Hepatocyte (in vitro differentiated cells): ENCODE data around the gene ATP1A2. TPM values are rescaled to one million over a fixed set of nuclear protein-coding genes. Genes with fewer than 3 reads are reported as not detected.

ENCODE experiments used
- DNase-seq: peaks from one replicate; pipeline ENCODE4 v3.0.0-alpha.2; 2016; ENCODE audit warnings: low spot score
- H2AFZ ChIP-seq: fragments of 200-600 bp; sonication (generic); 2 replicates; pipeline ENCODE4 v1.6.0; 2016; ENCODE audit warnings: antibody characterized with exemption, mild to moderate bottlenecking
- H3K27ac ChIP-seq: fragments of 200-600 bp; sonication (generic); 2 replicates; pipeline ENCODE4 v1.5.1; 2016; ENCODE audit warnings: mild to moderate bottlenecking
- H3K27me3 ChIP-seq: fragments of 200-600 bp; sonication (generic); 2 replicates; pipeline ENCODE4 v1.6.1; 2016
- H3K36me3 ChIP-seq: fragments of 200-600 bp; sonication (generic); replicated peaks from 2 replicates; pipeline ENCODE4 v1.5.1; 2016; ENCODE audit warnings: low read depth; ENCODE audit not compliant: insufficient read depth
- H3K4me1 ChIP-seq: fragments of 200-600 bp; sonication (generic); 2 replicates; pipeline ENCODE4 v1.5.1; 2016; ENCODE audit warnings: mild to moderate bottlenecking, moderate library complexity; ENCODE audit not compliant: insufficient read depth
- H3K4me2 ChIP-seq: fragments of 200-600 bp; sonication (generic); 2 replicates; pipeline ENCODE4 v1.6.0; 2016
- H3K4me3 ChIP-seq: fragments of 200-600 bp; sonication (generic); 2 replicates; pipeline ENCODE4 v1.5.1; 2016; ENCODE audit warnings: mild to moderate bottlenecking
- H3K79me2 ChIP-seq: fragments of 200-600 bp; sonication (generic); 2 replicates; pipeline ENCODE4 v1.6.0; 2017; ENCODE audit warnings: mild to moderate bottlenecking
- H3K9me2 ChIP-seq: fragments of 200-600 bp; sonication (generic); replicated peaks from 2 replicates; pipeline ENCODE4 v1.6.0; 2017; ENCODE audit warnings: mild to moderate bottlenecking; ENCODE audit not compliant: insufficient read depth
- H3K9me3 ChIP-seq: fragments of 200-600 bp; sonication (generic); 2 replicates; pipeline ENCODE4 v1.5.1; 2016; ENCODE audit warnings: low read depth, mild to moderate bottlenecking
- H4K20me1 ChIP-seq: fragments of 200-600 bp; sonication (generic); 2 replicates; pipeline ENCODE4 v1.6.0; 2016; ENCODE audit warnings: mild to moderate bottlenecking; ENCODE audit not compliant: insufficient read depth, poor library complexity, severe bottlenecking
- CTCF ChIP-seq: fragments of 200-600 bp; sonication (generic); IDR thresholded peaks from 2 replicates; pipeline ENCODE4 v1.5.1; 2016; ENCODE audit warnings: antibody characterized with exemption, mild to moderate bottlenecking; ENCODE audit not compliant: poor library complexity
- EZH2 ChIP-seq: fragments of 200-600 bp; sonication (generic); IDR thresholded peaks from 2 replicates; pipeline ENCODE4 v1.6.1; 2016; ENCODE audit warnings: antibody characterized with exemption, mild to moderate bottlenecking, borderline replicate concordance
- EZH2phosphoT487 ChIP-seq: fragments of 200-600 bp; sonication (generic); IDR thresholded peaks from one replicate; pipeline ENCODE4 v1.6.1; 2018; ENCODE audit warnings: antibody characterized with exemption, mild to moderate bottlenecking, low read depth, moderate library complexity; ENCODE audit not compliant: unreplicated experiment, severe bottlenecking
- WGBS: methylation state at CpG from one replicate; pipeline ENCODE4 v1.1.6; 2016; ENCODE audit warnings: low lambda C conversion rate; ENCODE audit errors: missing lambda C conversion rate; 5-methylcytosine and 5-hydroxymethylcytosine counted together
- polyA plus RNA-seq: library from polyadenylated mRNA; unstranded; fragments of >200 nt; fragmentation: Nextera tagmentation; extraction: Ambion mirVana; gene quantifications from 2 replicates; pipeline ENCODE4 v1.2.1, GENCODE V29; 2016
- total RNA-seq: library from RNA; depleted of rRNA; stranded (reverse); fragments of >200 nt; gene quantifications from 2 replicates; pipeline ENCODE4 v1.2.3, GENCODE V29; 2014

Gene ATP1A2
- total and polyA plus RNA-seq, 2 experiments from 2014 or later, result 1.5 to 2.9 TPM

- Histone ChIP-seq H3K27ac (no peak overlapping the region), H3K9me2 (no peaks in the 10 kb centered on the region), H3K36me3 (no peaks in the 10 kb centered on the region), H3K79me2 (no peaks in the 10 kb centered on the region), H3K4me2 (no peak overlapping the region), H3K4me3 (no peak overlapping the region), H3K9me3 (no peaks in the 10 kb centered on the region), H3K4me1 (no peaks in the 10 kb centered on the region), H4K20me1 (no peaks in the 10 kb centered on the region), H2AFZ (no peak overlapping the region), H3K27me3 (no peaks in the 10 kb centered on the region)
- no peak for DNase-seq
- TF ChIP-seq CTCF, result no peak
- TF ChIP-seq EZH2phosphoT487, result no peak
- no peak for TF ChIP-seq EZH2
- 91% methylated on average over 6 of the region's 6 CpGs for WGBS
Measured at GRCh38 chr1:160167580-160167979, 52.0 kb downstream of the ATP1A2 start.

DNA sequence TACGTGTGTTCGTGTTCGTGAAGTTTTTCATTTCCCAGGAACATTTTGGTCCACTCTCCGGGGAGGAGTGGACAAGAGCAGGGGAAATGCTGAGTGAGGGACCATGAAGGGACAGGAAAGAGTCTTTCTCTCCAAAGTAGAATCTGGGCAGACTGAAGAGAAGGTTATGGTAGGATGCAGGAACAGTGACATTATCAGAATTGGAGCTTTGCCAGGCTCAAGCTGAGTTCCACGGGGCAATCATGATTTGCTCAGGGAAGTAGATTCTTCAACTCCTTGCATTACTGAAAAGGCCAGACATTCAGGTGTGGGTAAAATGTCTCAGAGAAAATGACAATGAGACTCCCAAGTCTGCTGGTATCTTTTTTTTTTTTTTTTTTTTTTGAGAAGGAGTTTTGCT lies 52.5 kb downstream of the ATP1A2 start:
- Histone ChIP-seq H3K79me2 (no peaks in the 10 kb centered on the region), H3K4me1 (no peaks in the 10 kb centered on the region), H2AFZ (no peak overlapping the region), H3K4me3 (no peak overlapping the region), H4K20me1 (no peaks in the 10 kb centered on the region), H3K27ac (no peak overlapping the region), H3K4me2 (no peak overlapping the region), H3K36me3 (no peaks in the 10 kb centered on the region), H3K27me3 (no peaks in the 10 kb centered on the region), H3K9me2 (no peaks in the 10 kb centered on the region), H3K9me3 (no peaks in the 10 kb centered on the region)
- TF ChIP-seq EZH2phosphoT487 (no peak), EZH2 (no peak), CTCF (no peak)
- DNase-seq, result no peak
- 84% methylated on average over 5 of the region's 5 CpGs for WGBS

GRCh38 chr1:160168609-160169369 lies 53.2 kb downstream of the ATP1A2 start:
- H3K4me1 ChIP-seq, result no peaks in the 10 kb centered on the region
- H3K79me2 ChIP-seq, result no peaks in the 10 kb centered on the region
- no peaks in the 10 kb centered on the region for H4K20me1 ChIP-seq
- no peak for DNase-seq
- H3K4me2 ChIP-seq, result no peak overlapping the region
- no peak overlapping the region for H2AFZ ChIP-seq
- H3K27ac ChIP-seq, result no peak overlapping the region
- no peaks in the 10 kb centered on the region for H3K9me3 ChIP-seq
- no peaks in the 10 kb centered on the region for H3K27me3 ChIP-seq
- TF ChIP-seq EZH2 (no peak), EZH2phosphoT487 (no peak), CTCF (no peak)
- H3K36me3 ChIP-seq, result no peaks in the 10 kb centered on the region
- H3K9me2 ChIP-seq, result no peaks in the 10 kb centered on the region
- no peak overlapping the region for H3K4me3 ChIP-seq
- 60% methylated on average over 13 of the region's 13 CpGs for WGBS
